Endothelial cell of umbilical vein (primary cell): ENCODE data around the gene CARNS1.

Experiments
- EZH2 ChIP-seq: IDR thresholded peaks from 2 replicates; pipeline ENCODE4 v1.6.1; 2012; ENCODE audit warnings: borderline replicate concordance, low read depth, mild to moderate bottlenecking, moderate library complexity, low read length, inconsistent platforms; ENCODE audit not compliant: severe bottlenecking
- JUN ChIP-seq: IDR thresholded peaks from 2 replicates; pipeline ENCODE4 v1.6.1; 2011; ENCODE audit warnings: borderline replicate concordance, low read depth; ENCODE audit not compliant: insufficient read length, insufficient read depth
- POLR2A ChIP-seq: IDR thresholded peaks from 2 replicates; pipeline ENCODE4 v1.6.1; 2012; ENCODE audit warnings: low read depth, mild to moderate bottlenecking, control low read depth, low read length
- TF ChIP-seq, protein P1 (sequence below), 2 donors: IDR thresholded peaks; 1 replicate in 1 of 2; 2 replicates in 1 of 2; pipeline ENCODE4 v1.5.1; 2011; ENCODE audit warnings: low read length in 2 of 2, mild to moderate bottlenecking in 2 of 2, moderate library complexity in 2 of 2, control low read depth in 1 of 2, inconsistent platforms in 1 of 2, low read depth in 1 of 2; ENCODE audit not compliant: insufficient read depth in 1 of 2; ENCODE audit errors: extremely low read depth in 1 of 2

GRCh38 chr11:67378544-67378943, 36.9 kb upstream of the CARNS1 start:
- TF ChIP-seq, protein P1, sequence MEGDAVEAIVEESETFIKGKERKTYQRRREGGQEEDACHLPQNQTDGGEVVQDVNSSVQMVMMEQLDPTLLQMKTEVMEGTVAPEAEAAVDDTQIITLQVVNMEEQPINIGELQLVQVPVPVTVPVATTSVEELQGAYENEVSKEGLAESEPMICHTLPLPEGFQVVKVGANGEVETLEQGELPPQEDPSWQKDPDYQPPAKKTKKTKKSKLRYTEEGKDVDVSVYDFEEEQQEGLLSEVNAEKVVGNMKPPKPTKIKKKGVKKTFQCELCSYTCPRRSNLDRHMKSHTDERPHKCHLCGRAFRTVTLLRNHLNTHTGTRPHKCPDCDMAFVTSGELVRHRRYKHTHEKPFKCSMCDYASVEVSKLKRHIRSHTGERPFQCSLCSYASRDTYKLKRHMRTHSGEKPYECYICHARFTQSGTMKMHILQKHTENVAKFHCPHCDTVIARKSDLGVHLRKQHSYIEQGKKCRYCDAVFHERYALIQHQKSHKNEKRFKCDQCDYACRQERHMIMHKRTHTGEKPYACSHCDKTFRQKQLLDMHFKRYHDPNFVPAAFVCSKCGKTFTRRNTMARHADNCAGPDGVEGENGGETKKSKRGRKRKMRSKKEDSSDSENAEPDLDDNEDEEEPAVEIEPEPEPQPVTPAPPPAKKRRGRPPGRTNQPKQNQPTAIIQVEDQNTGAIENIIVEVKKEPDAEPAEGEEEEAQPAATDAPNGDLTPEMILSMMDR (IDR thresholded peaks at IDR 0.05; ENCODE audit: extremely low read depth in 1 of 2, insufficient read depth in 1 of 2, low read depth in 1 of 2, low read length in 2 of 2): no peak
- TF ChIP-seq POLR2A (no peak), JUN (no peak), EZH2 (no peak)
